Mesenteric fat pad (tissue), 1 donor: Measurements from ENCODE around the gene POLE. TPM values are rescaled to one million over a fixed set of nuclear protein-coding genes. Genes with fewer than 3 reads are reported as not detected.
"Not testable (repeated sequence)": the region's sequence is repeated elsewhere in the genome, so short reads cannot be mapped to it uniquely, and the experiment has no call there.

Experiments
- DNase-seq: peaks from one replicate; pipeline ENCODE4 v3.0.0-alpha.2; 2020; ENCODE audit warnings: low spot score
- total RNA-seq: library from RNA; stranded (reverse); fragmentation: NEBNext Ultra II Directional; extraction: Animal tissue kit (Norgen Biotek cat#: 25700); gene quantifications from one replicate; pipeline ENCODE4 v1.2.1, GENCODE V29; 2021
- donor health status: DM: yes; HTN: yes; CAD: no.

The POLE gene
- total RNA-seq, 1 donor from 2014 or later, result 23.9 TPM

GRCh38 chr12:132601171-132601883 is 85.8 kb downstream of the POLE start:
- no peak for DNase-seq

- DNase-seq, result no peak
These were observed 86.8 kb downstream of the POLE start for GRCh38 chr12:132600048-132601032.

- DNase-seq, result not testable (repeated sequence)
These were observed 87.6 kb downstream of the POLE start for GRCh38 chr12:132599502-132599901.

- DNase-seq, result no peak
These were observed 89.5 kb downstream of the POLE start for GRCh38 chr12:132597333-132598316.

- no peak for DNase-seq
These were observed 91.1 kb downstream of the POLE start for GRCh38 chr12:132596016-132596415.

- DNase-seq, result no peak
These were observed 92.0 kb downstream of the POLE start for GRCh38 chr12:132595183-132595582.

GRCh38 chr12:132593938-132594358 is 93.2 kb downstream of the POLE start:
- DNase-seq, result no peak

GRCh38 chr12:132593521-132593920 is 93.6 kb downstream of the POLE start:
- DNase-seq, result no peak

- no peak for DNase-seq
These were observed 94.1 kb downstream of the POLE start for GRCh38 chr12:132593071-132593470.

- no peak for DNase-seq
These were observed 94.7 kb downstream of the POLE start for GRCh38 chr12:132592282-132592970.

GRCh38 chr12:132591107-132591935 is 95.8 kb downstream of the POLE start:
- no peak for DNase-seq

GRCh38 chr12:132588821-132589669 is 98.1 kb downstream of the POLE start:
- DNase-seq, result no peak

- DNase-seq, result no peak
These were observed 98.8 kb downstream of the POLE start for GRCh38 chr12:132588319-132588718.

GRCh38 chr12:132587781-132588180 is 99.4 kb downstream of the POLE start:
- DNase-seq, result no peak

- DNase-seq, result no peak
These were observed 100.2 kb downstream of the POLE start for GRCh38 chr12:132586929-132587328.

- DNase-seq, result no peak
These were observed 102.0 kb downstream of the POLE start for GRCh38 chr12:132585177-132585576.

GRCh38 chr12:132584429-132584828 is 102.7 kb downstream of the POLE start:
- no peak for DNase-seq

GRCh38 chr12:132583736-132584135 is 103.4 kb downstream of the POLE start:
- no peak for DNase-seq

- DNase-seq, result no peak
These were observed 103.8 kb downstream of the POLE start for GRCh38 chr12:132583411-132583710.
